Activated CD8-positive, alpha-beta memory T cell treated with anti-CD3 and anti-CD28 coated beads, Interleukin-2, amount 10 ng/mL, durations not matched to agents 7 days and 5 days (primary cell): ENCODE measurements around the gene IRAK1. TPM values are rescaled to one million over a fixed set of nuclear protein-coding genes. Genes with fewer than 3 reads are reported as not detected.
A peak's percentile ranks its signal among the peaks of the same experiment; 100 is the strongest.
"Not testable (repeated sequence)": the region's sequence is repeated elsewhere in the genome, so short reads cannot be mapped to it uniquely, and the experiment has no call there.

Experiments used
- ATAC-seq: fragments of 150-1000 bp; cut with Tn5 transposase; one replicate; pipeline ENCODE4 v1.10.0; 2021; ENCODE audit warnings: moderate library complexity
- CTCF ChIA-PET: fragments of 350-600 bp; sonication (Branson Sonifier 250); formaldehyde crosslinking; loops from one replicate; lab custom pipeline; 2021; ENCODE audit warnings: antibody characterized with exemption; lab: Charles Lee
- DNase-seq: peaks from one replicate; pipeline ENCODE4 v3.0.0-alpha.2; 2020
- H3K27ac Mint-ChIP-seq: one replicate; pipeline ENCODE4 v1.8.0; 2021; ENCODE audit warnings: mild to moderate bottlenecking, mixed read lengths
- H3K27me3 Mint-ChIP-seq: one replicate; pipeline ENCODE4 v1.8.0; 2021; ENCODE audit warnings: mixed read lengths
- H3K36me3 Mint-ChIP-seq: one replicate; pipeline ENCODE4 v1.8.0; 2021; ENCODE audit warnings: mild to moderate bottlenecking, mixed read lengths
- H3K4me1 Mint-ChIP-seq: one replicate; pipeline ENCODE4 v1.8.0; 2021; ENCODE audit warnings: mixed read lengths
- H3K4me3 Mint-ChIP-seq: one replicate; pipeline ENCODE4 v1.8.0; 2021; ENCODE audit warnings: mild to moderate bottlenecking, moderate library complexity, mixed read lengths
- H3K9me3 Mint-ChIP-seq: one replicate; pipeline ENCODE4 v1.8.0; 2022; ENCODE audit warnings: low read depth, mixed read lengths
- total RNA-seq, 2 experiments: library from RNA; stranded (reverse); gene quantifications; one replicate each; pipeline ENCODE4 v1.2.3, GENCODE V29; 2021

The IRAK1 gene
- total RNA-seq, 2 experiments from 2014 or later, result 127 to 148 TPM

DNA sequence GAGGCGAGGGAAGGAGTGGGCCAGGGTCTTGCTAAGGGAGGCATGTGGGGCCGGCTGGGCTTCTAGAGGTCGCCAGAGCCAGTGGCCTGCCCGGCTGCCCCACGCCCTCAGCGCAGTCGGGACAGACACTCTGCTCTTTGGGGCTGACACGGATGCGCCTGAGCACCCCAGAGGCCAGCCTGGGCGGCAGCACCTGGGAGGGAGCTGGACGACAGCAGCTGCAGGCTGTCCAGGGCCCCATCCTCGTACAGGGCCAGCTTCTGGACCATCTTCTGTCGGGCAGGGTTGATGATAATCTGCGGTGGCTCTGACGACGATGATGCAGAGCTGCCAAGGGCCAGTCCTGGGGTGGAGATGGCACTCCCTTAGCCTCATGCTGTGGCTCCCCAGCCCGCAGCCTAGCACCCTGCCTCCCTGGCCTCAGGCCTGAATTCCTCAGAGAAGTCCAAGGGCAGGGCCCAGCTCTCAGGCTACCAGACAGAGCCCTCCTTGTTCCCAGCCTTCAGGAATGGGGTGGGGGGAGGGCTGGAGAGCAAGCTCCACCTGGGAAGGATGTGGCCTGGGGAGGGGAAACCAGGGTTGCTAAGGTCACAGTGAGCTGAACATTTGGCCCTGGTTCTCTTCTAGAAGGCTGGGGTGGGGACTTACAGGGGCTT lies 7.2 kb downstream of the IRAK1 start:
- no peak for ATAC-seq
- CTCF ChIA-PET, result interaction anchor here (0.5 to 3.7 kb wide), 9 partner anchors 9 to 296 kb away, joined by 3 to 40 read pairs (median 3); partner anchors contain the start of genes HCFC1 and TMEM187

DNA sequence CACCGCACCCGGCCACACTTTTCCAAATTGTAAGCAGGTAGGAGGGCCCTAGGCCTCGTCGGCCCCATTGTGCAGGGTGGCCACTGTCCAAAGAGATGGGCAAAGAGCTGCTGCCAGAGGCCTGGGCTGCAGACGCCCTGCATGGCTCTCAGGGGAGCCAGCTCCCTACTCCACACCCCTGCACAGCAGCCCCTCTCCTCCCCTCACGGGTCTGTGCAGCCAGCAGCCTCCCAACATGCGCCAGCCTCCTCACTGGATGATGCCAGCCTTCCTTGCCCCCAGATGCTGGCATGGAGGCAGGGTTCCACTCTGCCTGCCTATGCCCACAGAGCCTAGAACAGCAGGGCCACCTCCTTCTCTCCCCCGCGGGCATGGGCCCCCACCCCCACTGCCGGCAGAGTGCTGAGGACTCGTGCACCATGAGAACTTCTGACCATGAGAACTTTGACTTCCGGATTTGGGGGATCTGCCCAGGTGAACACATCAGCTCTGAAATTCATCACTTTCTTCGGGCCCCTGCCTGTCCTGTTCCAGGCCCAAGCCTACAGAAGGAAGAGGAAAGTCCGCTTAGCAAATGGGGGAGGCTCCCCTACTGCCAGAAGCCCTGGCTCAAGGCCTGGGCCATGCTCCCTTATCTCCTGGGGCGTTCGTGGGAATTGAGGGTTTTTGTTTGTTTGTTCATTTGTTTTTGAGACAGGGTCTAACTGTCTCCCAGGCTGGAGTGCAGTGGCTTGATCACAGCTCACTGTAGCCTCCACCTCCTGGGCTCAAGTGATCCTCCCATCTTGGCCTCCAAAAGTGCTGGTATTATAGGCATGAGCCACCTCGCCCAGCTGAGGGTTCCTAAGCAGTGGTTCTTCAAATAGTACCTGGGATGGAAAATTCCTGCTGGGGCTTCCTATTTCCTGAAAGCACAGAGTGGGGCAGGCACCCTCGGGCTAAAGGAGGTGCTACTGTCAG lies 8.0 kb downstream of the IRAK1 start:
- CTCF ChIA-PET, result interaction anchor here (1.2 to 3.7 kb wide), 2 partner anchors 10 to 30 kb away, joined by 3 to 40 read pairs; no protein-coding TSS in a partner anchor
- Mint-ChIP-seq H3K36me3 (peaks cover 20% of the 10 kb centered on the region), H3K4me1 (peaks cover 22% of the 10 kb centered on the region), H3K27ac (no peak overlapping the region), H3K4me3 (no peak overlapping the region), H3K27me3 (no peaks in the 10 kb centered on the region), H3K9me3 (no peaks in the 10 kb centered on the region)
- no peak for DNase-seq
- ATAC-seq, result no peak

More for the DNA sequence above, 7.2 kb downstream of the IRAK1 start:
- no peak for DNase-seq
- peaks cover 19% of the 10 kb centered on the region for H3K36me3 Mint-ChIP-seq
- H3K4me3 Mint-ChIP-seq, result no peak overlapping the region
- no peaks in the 10 kb centered on the region for H3K9me3 Mint-ChIP-seq
- H3K4me1 Mint-ChIP-seq, result peaks cover 22% of the 10 kb centered on the region
- no peaks in the 10 kb centered on the region for H3K27me3 Mint-ChIP-seq
- H3K27ac Mint-ChIP-seq, result no peak overlapping the region

DNA sequence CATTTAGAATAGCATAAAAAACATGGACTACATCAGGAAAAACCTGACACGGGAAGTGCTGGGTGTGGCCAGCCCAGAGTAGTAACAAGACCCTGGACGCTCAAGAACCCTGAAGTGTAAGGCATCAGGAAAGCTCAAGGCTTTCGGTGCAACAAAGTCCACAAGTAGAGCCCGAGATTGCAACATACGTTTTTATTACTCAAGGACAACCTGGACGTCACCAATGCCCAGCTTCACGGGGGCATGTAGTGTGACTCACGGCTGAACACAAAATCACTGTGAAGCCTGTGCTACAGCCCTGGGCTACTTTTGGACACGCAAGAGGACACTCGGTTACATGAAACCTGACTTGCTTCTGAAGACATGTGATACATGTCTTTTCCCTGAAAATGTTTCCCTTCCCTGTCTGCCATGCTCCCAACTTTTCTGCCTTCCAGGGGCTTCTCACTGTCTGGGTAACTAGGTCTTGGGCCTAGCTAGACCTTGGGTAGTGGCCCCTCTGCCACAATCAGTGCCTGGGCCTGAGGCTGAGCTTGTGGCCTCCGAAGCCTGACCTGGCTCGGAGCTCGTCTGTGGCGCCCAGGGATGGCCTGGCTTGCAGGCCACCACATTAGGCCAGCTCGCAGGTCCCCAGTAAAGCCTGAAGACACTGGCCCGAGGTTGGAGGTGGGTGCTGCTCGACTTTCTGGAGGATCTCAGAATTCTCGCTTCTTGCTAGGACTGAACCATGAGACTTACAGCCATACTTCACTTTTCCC lies 9.2 kb downstream of the IRAK1 start:
- H3K9me3 Mint-ChIP-seq, result no peaks in the 10 kb centered on the region
- peaks cover 13% of the 10 kb centered on the region for H3K4me1 Mint-ChIP-seq
- H3K27me3 Mint-ChIP-seq, result no peaks in the 10 kb centered on the region
- ATAC-seq, result no peak
- H3K4me3 Mint-ChIP-seq, result no peak overlapping the region
- H3K27ac Mint-ChIP-seq, result no peak overlapping the region
- CTCF ChIA-PET, result interaction anchor here (0.7 to 1.5 kb wide), 3 partner anchors 9 to 71 kb away, joined by 3 read pairs; no protein-coding TSS in a partner anchor
- H3K36me3 Mint-ChIP-seq, result peaks cover 24% of the 10 kb centered on the region
- DNase-seq, result no peak

DNA sequence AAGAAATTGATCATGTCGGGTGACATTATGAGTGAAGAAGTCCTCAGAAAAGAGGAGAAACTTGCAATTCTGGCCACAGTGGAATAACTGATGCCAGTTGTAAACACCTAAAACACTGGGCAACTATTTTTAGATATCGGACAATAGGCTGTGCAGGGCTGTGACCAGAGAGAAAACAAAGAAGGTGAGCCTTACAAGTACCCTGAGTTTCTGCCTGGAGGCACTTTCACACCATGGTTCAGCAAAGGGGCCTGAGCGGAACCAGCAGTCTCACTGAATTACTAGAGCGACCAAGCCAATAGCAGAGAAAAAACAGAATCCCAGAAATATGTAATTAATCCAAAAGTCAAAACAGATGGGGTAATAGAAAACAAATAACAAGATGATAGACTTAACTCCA lies 11.2 kb downstream of the IRAK1 start:
- Mint-ChIP-seq H3K27ac (no peak overlapping the region), H3K4me3 (no peak overlapping the region), H3K4me1 (peaks cover 9% of the 10 kb centered on the region), H3K27me3 (no peaks in the 10 kb centered on the region), H3K36me3 (peaks cover 24% of the 10 kb centered on the region), H3K9me3 (no peaks in the 10 kb centered on the region)
- DNase-seq (no peak), ATAC-seq (no peak)
- CTCF ChIA-PET, result no interaction called here

DNA sequence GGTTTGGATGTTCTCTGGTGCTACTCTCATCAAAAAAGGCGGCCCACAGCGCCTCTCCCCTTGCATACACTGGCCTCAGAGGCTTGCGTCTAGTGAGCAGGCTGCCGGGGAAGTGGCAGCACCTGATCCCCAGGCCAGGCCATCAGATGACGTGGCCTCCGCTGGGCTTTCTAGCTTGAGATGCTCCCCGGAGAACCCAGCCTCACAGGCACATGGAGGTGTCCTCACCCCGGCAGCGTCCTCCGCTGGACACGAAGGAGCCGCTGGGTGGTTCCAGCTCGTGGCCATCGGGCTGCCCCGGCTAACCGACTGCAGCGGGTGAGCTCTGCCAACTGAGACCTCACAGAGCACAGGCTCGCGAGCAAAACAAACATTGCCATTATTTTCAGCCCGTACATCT lies 12.8 kb downstream of the IRAK1 start:
- H3K4me3 Mint-ChIP-seq, result no peak overlapping the region
- ATAC-seq, result no peak
- H3K36me3 Mint-ChIP-seq, result peaks cover 24% of the 10 kb centered on the region
- H3K9me3 Mint-ChIP-seq, result no peaks in the 10 kb centered on the region
- no peaks in the 10 kb centered on the region for H3K27me3 Mint-ChIP-seq
- CTCF ChIA-PET, result no interaction called here
- no peak for DNase-seq
- H3K27ac Mint-ChIP-seq, result no peak overlapping the region
- H3K4me1 Mint-ChIP-seq, result peaks cover 18% of the 10 kb centered on the region

DNA sequence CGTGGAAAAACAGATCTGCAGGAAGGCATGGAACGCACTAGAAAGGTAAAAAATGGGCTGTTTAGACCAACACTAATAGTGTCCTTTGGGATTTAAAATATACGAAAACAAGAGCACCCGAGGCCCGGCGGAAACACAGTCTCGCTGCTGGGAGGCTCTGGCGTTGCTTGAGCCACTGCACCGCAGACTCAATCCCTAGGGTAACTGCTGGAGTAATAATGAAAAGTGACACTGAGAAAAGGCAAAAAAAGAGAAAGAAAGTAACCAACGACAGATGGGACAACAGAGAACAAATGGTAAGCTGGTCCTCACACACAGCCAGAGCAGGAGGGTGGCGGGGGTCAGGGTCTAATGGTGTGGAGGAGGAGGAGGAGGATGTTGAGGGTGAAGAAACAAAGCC lies 15.4 kb downstream of the IRAK1 start:
- H3K9me3 Mint-ChIP-seq, result no peaks in the 10 kb centered on the region
- H3K27ac Mint-ChIP-seq, result peak overlapping the region; percentile 1
- ATAC-seq (no peak), DNase-seq (no peak)
- peaks cover 17% of the 10 kb centered on the region for H3K36me3 Mint-ChIP-seq
- CTCF ChIA-PET, result interaction anchor here (1.5 to 7.7 kb wide), 2 partner anchors 9 to 24 kb away, joined by 3 to 40 read pairs; no protein-coding TSS in a partner anchor
- H3K27me3 Mint-ChIP-seq, result no peaks in the 10 kb centered on the region
- peaks cover 23% of the 10 kb centered on the region for H3K4me1 Mint-ChIP-seq
- H3K4me3 Mint-ChIP-seq, result no peak overlapping the region

DNA sequence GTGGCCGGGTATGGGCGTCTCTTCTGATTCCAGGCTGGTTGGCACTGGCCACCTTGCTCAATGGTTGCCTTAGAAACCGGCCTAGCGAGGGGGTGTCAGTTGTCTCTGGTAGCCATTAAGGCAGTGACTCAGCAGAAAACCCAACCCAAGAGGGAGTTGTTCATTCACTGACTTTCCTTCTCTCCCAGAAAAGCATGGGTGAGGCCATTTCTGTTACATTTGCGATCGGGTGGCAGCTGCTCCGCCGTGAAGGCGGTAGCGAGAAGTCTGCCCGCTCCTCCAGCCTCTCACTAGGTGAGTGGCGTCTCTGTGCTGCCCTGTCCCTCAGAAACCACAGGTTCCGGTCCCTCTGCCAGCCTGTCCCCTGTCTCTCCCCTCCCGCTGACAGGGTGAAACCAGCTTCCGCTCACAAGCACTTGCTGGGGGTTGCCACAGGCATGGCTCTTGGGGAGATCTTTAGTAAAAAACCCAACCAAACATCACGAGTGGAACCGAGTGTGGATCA lies 17.4 kb downstream of the IRAK1 start:
- peaks cover 16% of the 10 kb centered on the region for H3K4me1 Mint-ChIP-seq
- H3K4me3 Mint-ChIP-seq, result peak overlapping the region; percentile 54
- ATAC-seq (peak; percentile 88), DNase-seq (peak; percentile 76)
- peaks cover 9% of the 10 kb centered on the region for H3K36me3 Mint-ChIP-seq
- no peaks in the 10 kb centered on the region for H3K27me3 Mint-ChIP-seq
- no peaks in the 10 kb centered on the region for H3K9me3 Mint-ChIP-seq
- H3K27ac Mint-ChIP-seq, result peak overlapping the region; percentile 88
- CTCF ChIA-PET, result interaction anchor here (1.5 to 7.7 kb wide), 2 partner anchors 11 to 17 kb away, joined by 3 to 40 read pairs; no protein-coding TSS in a partner anchor

DNA sequence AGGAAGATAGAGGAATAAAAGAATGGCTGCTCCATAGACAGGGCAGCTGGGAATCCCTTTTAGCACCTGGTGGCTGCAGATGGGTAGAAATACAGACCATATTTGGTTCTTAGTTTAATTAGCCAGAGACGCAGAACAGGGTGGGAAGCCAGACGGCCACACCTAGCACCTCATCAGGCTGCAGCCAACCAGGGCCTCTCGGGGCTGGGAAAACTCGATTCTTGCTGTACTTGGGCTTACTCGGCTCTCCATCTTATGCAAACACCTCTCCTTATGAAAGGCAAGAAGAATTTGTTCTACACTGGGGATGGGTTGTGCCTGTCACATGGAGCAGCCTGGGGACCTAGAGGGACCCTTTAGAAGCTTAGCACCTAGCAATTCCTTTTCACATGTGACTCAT lies 19.7 kb downstream of the IRAK1 start:
- DNase-seq (no peak), ATAC-seq (no peak)
- Mint-ChIP-seq H3K27me3 (no peaks in the 10 kb centered on the region), H3K27ac (no peak overlapping the region), H3K4me1 (peaks cover 16% of the 10 kb centered on the region), H3K9me3 (no peaks in the 10 kb centered on the region), H3K36me3 (peaks cover 2% of the 10 kb centered on the region), H3K4me3 (no peak overlapping the region)
- CTCF ChIA-PET, result interaction anchor here (7.7 kb wide), 1 partner anchor 13 kb away, joined by 40 read pairs; no protein-coding TSS in a partner anchor

DNA sequence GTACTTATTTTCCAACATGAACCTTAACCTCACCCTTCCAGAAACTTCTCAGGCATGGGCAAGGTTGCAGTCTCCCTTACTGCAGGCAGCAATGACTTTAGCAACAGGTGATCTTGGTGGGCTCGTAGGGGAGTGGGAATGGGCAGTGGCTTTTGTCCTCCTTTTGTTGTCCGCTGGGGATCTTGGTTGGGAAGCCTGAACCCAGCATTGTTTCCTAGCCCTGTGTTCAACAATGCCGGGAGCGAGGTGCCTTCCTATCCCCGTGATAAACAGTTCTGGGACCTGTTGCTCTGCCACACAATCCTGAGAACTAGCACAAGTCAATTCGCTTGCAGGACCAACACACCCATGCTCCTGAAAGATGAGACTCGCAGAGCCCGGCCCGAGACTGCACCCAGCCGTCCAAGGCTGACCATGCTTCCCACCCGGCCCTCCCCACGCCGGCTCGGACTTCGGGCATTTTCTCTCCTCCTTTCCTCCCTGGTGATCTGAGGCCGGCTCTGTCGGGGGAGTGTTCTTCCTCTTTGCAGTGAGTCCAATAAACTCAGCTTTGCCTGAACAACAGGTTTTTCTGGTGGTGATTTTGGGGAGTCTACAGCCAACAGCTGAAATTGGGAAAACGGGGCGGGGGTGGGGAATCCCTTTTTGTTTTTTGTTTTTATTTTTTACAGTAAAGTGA lies 20.2 kb downstream of the IRAK1 start:
- Mint-ChIP-seq H3K4me3 (no peak overlapping the region), H3K27me3 (no peaks in the 10 kb centered on the region), H3K9me3 (no peaks in the 10 kb centered on the region), H3K36me3 (peaks cover 2% of the 10 kb centered on the region), H3K4me1 (peaks cover 16% of the 10 kb centered on the region), H3K27ac (no peak overlapping the region)
- ATAC-seq (no peak), DNase-seq (no peak)
- CTCF ChIA-PET, result interaction anchor here (0.7 to 7.7 kb wide), 2 partner anchors 14 to 19 kb away, joined by 3 to 40 read pairs; no protein-coding TSS in a partner anchor

DNA sequence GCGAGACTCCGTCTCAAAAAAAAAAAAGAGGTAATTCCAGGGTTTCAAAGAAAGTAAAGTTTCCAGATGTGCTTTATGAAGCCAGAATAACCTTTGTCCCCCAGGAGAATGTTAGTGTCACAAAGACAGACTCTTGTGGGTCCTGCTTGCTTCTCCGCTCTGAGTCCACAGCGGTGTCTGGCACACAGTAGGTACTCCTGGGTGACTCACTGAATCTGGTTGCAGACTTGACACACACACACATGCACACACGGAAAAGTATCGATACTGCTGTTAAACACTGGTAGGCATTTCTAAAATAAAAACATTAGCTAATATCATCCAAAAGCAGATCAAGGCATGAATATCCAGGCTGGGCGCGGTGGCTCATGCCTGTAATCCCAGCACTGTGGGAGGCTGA lies 24.2 kb downstream of the IRAK1 start:
- H3K36me3 Mint-ChIP-seq, result no peaks in the 10 kb centered on the region
- CTCF ChIA-PET, result no interaction called here
- no peak for DNase-seq
- H3K27me3 Mint-ChIP-seq, result no peaks in the 10 kb centered on the region
- no peaks in the 10 kb centered on the region for H3K9me3 Mint-ChIP-seq
- H3K4me3 Mint-ChIP-seq, result no peak overlapping the region
- no peak for ATAC-seq
- peaks cover 4% of the 10 kb centered on the region for H3K4me1 Mint-ChIP-seq
- H3K27ac Mint-ChIP-seq, result no peak overlapping the region

DNA sequence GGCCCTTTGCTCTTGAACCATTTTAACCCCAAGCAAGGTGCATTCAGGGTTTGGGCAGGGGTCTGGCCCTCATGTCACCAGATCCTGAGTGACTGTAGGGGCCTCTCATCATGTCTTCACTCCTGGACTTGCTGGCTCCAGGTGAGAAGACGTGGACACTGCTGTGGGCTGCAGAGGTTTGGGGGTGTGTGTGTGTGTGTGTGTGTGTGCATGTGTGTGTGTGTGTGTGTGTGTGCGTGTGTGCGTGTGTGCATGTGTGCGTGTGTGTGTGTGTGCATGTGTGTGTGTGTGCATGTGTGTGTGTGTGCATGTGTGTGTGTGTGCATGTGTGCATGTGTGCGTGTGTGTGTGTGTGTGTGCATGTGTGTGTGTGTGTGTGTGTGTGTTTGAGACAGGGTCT lies 25.3 kb downstream of the IRAK1 start:
- H3K4me3 Mint-ChIP-seq, CTCF ChIA-PET, DNase-seq, H3K36me3 Mint-ChIP-seq, H3K27me3 Mint-ChIP-seq, H3K9me3 Mint-ChIP-seq, ATAC-seq, H3K27ac Mint-ChIP-seq: not testable (repeated sequence)
- peaks cover 13% of the 10 kb centered on the region for H3K4me1 Mint-ChIP-seq

DNA sequence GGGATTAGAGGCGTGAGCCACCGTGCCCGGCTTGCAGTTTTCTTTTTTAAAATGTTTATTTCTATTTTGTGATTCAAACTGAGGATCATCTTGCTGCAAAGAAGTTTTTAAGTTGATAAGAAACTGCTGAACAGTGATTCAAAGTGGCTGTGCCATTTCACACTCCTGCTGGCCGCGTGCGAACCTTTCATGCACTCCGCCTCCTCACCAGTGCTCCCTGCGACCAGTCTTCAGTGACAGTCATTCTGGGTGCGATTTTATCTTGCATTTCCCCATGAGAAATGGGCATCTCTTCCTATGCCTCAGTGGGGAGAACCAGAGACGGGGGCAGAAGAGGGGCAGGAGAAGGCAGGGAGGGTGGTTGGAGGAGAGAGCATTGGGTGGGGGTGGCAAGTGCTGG lies 25.7 kb downstream of the IRAK1 start:
- H3K4me3 Mint-ChIP-seq, result no peak overlapping the region
- CTCF ChIA-PET, result no interaction called here
- no peak overlapping the region for H3K27ac Mint-ChIP-seq
- ATAC-seq (no peak), DNase-seq (no peak)
- no peaks in the 10 kb centered on the region for H3K27me3 Mint-ChIP-seq
- H3K36me3 Mint-ChIP-seq, result no peaks in the 10 kb centered on the region
- H3K4me1 Mint-ChIP-seq, result peaks cover 16% of the 10 kb centered on the region
- H3K9me3 Mint-ChIP-seq, result no peaks in the 10 kb centered on the region
